NCI-H510A (cell line): ENCODE results near the gene CHN2.
"Not testable (repeated sequence)": the region's sequence is repeated elsewhere in the genome, so short reads cannot be mapped to it uniquely, and the experiment has no call there.

Experiments used
- DNase-seq: peaks from one replicate; lab custom pipeline; 2025; lab: John Stamatoyannopoulos, UW

The CHN2 gene

DNA sequence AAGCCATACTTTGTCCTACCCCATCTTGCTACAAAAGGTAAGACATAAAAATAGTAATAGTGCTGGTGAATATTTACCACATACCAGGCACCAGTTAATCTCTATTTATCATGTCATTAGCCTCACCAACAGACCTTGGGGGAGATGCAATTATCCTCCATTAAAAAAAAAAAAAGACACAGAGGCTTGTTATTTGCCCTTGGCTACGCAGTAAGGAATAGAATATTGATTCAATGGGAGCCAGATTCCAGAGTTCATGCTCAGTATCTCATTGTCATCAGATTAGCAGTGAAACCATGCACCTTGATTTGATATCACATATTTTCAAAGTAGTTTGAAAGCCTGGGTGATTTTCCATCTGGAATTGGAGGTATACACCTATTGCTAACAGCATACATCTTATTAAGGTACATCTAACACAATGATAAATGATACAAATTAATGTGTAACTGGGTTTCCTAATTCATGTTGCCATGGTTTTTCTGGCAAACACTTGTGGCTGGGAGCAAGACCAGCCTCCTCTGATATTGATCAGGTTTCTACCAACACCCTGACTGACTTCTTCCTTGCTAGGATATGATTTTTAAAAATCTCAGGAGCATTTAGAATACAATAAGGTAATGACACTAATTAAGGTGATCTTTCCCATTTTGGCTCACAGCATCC lies 301.9 kb downstream of the CHN2 start:
- no peak for DNase-seq

GRCh38 chr7:29499932-29500331 lies 305.4 kb downstream of the CHN2 start:
- no peak for DNase-seq

- DNase-seq = no peak
Measured at GRCh38 chr7:29500719-29501118, 306.1 kb downstream of the CHN2 start.

GRCh38 chr7:29502133-29502532 lies 307.6 kb downstream of the CHN2 start:
- DNase-seq = no peak

DNA sequence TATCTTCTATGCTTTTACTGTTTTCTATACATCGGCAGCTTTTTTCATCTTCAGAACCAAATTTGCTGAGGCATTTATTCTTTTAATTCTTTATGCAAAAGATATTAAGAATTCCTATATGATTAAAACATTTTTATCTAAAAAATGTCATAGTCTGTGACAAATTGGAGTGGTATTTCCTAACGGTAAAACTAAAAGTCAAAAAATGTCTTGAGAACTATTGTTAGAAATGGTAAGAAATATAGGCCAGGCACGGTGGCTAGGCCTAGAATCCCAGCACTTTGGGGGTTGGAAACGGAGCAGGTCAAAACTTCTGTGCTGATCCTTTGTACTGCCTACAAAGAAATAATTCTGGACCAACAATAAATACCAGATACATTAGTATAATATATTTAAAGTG lies 311.4 kb downstream of the CHN2 start:
- DNase-seq = no peak

DNA sequence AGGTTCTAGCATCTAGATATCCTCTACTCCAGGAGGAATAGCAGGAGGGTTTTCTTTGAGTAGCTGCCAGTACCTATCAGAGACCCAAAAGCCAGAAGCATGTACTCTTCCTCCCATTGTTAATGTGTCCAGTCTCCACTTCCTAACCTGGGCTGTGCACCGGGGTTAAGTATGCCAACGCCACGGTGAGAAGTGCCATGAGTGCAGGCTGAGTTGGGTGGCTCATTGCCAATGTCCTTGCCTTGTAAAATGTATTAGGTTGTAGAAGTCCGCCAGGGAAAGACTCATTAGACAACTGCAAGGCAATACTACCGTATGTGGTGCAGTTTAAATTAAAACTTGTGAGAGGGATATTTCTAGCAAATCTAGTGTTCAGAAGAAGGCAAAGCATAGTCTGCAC lies 314.0 kb downstream of the CHN2 start:
- no peak for DNase-seq

GRCh38 chr7:29510028-29510427 lies 315.5 kb downstream of the CHN2 start:
- no peak for DNase-seq

GRCh38 chr7:29511337-29511736 lies 316.8 kb downstream of the CHN2 start:
- DNase-seq = no peak

DNA sequence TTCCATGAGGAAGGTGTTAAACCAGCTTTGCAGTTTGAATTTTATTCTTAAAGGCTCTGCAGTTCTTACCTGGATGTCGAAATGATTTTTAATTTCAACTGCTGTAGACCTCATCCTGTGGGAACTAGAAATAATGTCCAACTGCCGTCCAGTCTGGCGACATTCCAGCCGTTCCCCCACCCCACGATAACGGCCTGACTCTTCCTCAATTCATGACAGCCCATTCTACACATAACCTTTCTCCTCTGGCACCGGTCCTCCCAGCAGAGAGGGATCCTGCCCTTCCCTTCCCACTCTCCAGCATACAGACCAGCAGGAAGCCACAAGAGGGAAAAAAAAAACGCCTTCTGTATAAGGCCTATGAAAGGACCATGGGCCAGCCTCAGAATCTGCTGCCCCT lies 317.3 kb downstream of the CHN2 start:
- no peak for DNase-seq

DNA sequence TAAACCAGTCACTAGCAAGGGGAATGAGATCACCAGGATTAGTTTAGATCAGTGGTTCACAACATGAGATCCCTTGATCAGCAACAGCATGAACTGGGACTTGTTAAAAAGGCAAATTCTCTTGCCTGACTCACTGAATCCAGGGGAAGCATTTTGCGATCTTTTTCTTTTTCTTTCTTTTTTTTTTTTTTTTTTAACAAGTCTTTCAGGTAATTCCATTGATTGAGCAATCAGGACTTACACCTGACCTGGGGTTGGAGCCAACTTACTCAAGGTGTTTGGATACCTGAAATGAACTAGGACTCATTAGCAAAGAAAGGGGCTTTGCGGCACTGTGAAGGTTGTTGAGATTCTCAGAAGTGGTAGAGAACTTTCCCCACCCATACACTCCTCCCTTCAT lies 321.9 kb downstream of the CHN2 start:
- no peak for DNase-seq

GRCh38 chr7:29518616-29519015 lies 324.0 kb downstream of the CHN2 start:
- DNase-seq = no peak

GRCh38 chr7:29523728-29524127 lies 329.2 kb downstream of the CHN2 start:
- no peak for DNase-seq

DNA sequence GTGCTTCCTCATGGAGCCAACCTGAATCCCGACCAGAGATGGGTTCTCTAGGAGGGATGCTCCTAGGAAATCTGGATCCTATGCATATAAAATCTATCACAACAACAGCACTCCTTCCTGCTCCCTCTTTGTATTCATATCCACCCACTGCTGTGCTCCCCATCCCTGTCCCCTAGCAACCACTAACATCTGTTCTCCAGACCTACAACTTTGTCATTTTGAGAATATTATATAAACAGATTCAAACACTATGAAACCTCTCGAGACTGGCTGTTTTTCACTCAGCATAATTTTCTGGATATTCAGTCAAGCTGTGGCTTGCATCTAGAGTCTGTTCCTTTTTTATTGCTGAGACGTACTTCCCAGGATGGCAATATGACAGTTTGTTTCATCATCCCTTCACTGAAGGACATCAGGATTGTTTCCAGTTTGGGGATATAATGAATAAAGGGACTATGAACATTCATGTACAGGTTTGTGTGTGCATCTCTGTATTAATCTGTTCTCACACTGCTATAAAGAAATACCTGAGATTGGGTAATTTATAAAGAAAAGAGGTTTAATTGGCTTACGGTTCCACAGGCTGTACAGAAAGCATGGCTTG lies 333.0 kb downstream of the CHN2 start:
- no peak for DNase-seq

DNA sequence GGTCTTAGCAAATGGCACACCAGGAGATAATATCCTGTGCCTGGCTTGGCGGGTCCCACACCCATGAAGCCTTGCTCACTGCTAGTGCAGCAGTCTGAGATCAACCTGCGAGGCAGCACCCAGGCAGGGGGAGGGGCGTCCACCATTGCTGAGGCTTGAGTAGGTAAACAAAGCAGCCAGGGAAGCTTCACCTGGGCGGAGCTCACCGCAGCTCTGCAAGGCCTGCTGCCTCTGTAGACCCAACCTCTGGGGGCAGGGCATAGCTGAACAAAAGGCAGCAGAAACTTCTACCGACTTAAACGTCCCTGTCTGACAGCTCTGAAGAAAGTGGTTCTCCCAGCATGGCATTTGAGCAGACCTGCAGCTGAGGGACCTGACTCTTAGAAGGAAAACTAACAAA lies 334.0 kb downstream of the CHN2 start:
- not testable (repeated sequence) for DNase-seq
